Measurements from ENCODE around the gene FHOD3.

GRCh38 chr18:36464126-36464651 is 166.7 kb downstream of the FHOD3 start:
- TF ChIP-seq, protein P1, sequence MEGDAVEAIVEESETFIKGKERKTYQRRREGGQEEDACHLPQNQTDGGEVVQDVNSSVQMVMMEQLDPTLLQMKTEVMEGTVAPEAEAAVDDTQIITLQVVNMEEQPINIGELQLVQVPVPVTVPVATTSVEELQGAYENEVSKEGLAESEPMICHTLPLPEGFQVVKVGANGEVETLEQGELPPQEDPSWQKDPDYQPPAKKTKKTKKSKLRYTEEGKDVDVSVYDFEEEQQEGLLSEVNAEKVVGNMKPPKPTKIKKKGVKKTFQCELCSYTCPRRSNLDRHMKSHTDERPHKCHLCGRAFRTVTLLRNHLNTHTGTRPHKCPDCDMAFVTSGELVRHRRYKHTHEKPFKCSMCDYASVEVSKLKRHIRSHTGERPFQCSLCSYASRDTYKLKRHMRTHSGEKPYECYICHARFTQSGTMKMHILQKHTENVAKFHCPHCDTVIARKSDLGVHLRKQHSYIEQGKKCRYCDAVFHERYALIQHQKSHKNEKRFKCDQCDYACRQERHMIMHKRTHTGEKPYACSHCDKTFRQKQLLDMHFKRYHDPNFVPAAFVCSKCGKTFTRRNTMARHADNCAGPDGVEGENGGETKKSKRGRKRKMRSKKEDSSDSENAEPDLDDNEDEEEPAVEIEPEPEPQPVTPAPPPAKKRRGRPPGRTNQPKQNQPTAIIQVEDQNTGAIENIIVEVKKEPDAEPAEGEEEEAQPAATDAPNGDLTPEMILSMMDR (conservative IDR thresholded peaks at IDR 0.05; ENCODE audit: low read depth, low read length) = no peak
- TF ChIP-seq EZH2 (IDR thresholded peaks at IDR 0.05; ENCODE audit: low read length, unreplicated experiment) = no peak
